ENCODE measurements around the gene DDX6.
"Not testable (repeated sequence)": the region's sequence is repeated elsewhere in the genome, so short reads cannot be mapped to it uniquely, and the experiment has no call there.

DNA sequence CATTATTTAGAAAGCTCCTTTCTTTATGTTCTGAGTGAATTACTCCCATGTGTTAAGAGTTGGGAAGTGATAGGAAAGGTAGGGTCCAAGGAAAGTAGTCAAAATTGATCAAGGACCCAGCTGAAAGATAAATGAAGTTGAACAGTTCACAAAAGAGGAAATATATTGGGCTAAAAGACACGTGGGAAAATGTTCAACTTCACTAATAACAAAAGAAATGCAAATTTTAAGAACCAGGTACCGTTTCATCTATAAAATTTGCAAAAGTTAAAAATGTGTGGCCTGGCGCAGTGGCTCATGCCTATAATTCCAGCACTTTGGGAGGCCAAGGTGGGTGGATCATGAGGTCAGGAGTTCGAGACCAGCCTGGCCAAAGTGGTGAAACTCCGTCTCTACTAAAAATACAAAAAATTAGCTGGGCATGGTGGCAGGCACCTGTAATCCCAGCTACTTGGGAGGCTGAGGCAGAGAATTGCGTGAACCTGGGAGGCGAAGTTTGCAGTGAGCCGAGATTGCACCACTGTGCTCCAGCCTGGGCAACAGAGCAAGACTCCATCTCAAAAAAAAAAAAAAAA, 32.1 kb upstream of the DDX6 start:
- not testable (repeated sequence) for TF ChIP-seq EZH2 (IDR thresholded peaks at IDR 0.05; ENCODE audit: insufficient read depth, poor library complexity, severe bottlenecking); EZH2phosphoT487 (IDR thresholded peaks at IDR 0.05; ENCODE audit: insufficient read depth, low read depth)

Data from GM23248 (cell line).